HepG2 (cell line): ENCODE data around the gene WWP2. TPM values are rescaled to one million over a fixed set of nuclear protein-coding genes. Genes with fewer than 3 reads are reported as not detected.

Experiments
- ATAC-seq: fragments of 200-7000 bp; cut with Tn5 transposase; 3 replicates; pipeline ENCODE4 v1.9.1; 2020; ENCODE audit warnings: mild to moderate bottlenecking, moderate library complexity
- BruUV-seq: library from RNA; stranded (reverse); fragments of 400-500 nt; replicated peaks from 2 replicates; lab custom pipeline; 2021; lab: Mats Ljungman, UMichigan
- CTCF ChIA-PET: fragments of 300-600 bp; formaldehyde crosslinking; extraction: SDS; loops from one replicate; lab custom pipeline; 2021; ENCODE audit warnings: low total read pairs, inconsistent platforms, low intra/inter-chr PET ratio; lab: Yijun Ruan, JAX
- POLR2A ChIA-PET: fragments of 350-600 bp; sonication (Branson Sonifier 250); formaldehyde crosslinking; loops from one replicate; lab custom pipeline; 2020; ENCODE audit warnings: antibody characterized with exemption, inconsistent platforms; lab: Yijun Ruan, JAX
- DNase-seq: peaks from one replicate; pipeline ENCODE4 v3.0.0-alpha.2; 2015; ENCODE audit warnings: low spot score
- FAIRE-seq: peaks from 3 replicates; lab custom pipeline; 2011; peaks lifted over from hg19 to GRCh38; lab: Jason Lieb, UNC
- H2AFZ ChIP-seq: one replicate; pipeline ENCODE4 v1.6.1; 2011; ENCODE audit warnings: low read length, inconsistent platforms
- H3K27ac ChIP-seq: fragments of 300-600 bp; 3 replicates; pipeline ENCODE4 v1.8.0; 2011; ENCODE audit warnings: mixed run types, mild to moderate bottlenecking, mixed read lengths, low read length, inconsistent platforms; ENCODE audit not compliant: insufficient read depth; ENCODE audit errors: extremely low read length
- H3K27me3 ChIP-seq, 2 experiments: fragments of 200-600 bp in 1 of 2; 2 replicates in 1 of 2; 3 replicates in 1 of 2; pipeline versions ENCODE4 v1.6.0 to v1.8.0; 2011; ENCODE audit warnings: low read length in 2 of 2, mild to moderate bottlenecking in 2 of 2, moderate library complexity in 2 of 2, inconsistent platforms in 1 of 2; ENCODE audit not compliant: insufficient read depth in 2 of 2, control insufficient read depth in 1 of 2
- H3K36me3 ChIP-seq, 2 experiments: fragments of 200-600 bp in 1 of 2; replicated peaks in 1 of 2; 2 replicates in 1 of 2; 3 replicates in 1 of 2; pipeline versions ENCODE4 v1.5.1 to v1.8.0; 2011; ENCODE audit warnings: low read length in 2 of 2, inconsistent platforms in 1 of 2; ENCODE audit not compliant: insufficient read depth in 2 of 2, control insufficient read depth in 1 of 2
- H3K4me1 ChIP-seq: 2 replicates; pipeline ENCODE4 v1.5.1; 2012; ENCODE audit warnings: low read length, inconsistent platforms; ENCODE audit not compliant: insufficient read depth
- H3K4me2 ChIP-seq: 2 replicates; pipeline ENCODE4 v1.6.0; 2011; ENCODE audit warnings: low read depth, low read length, inconsistent platforms
- H3K4me3 ChIP-seq, 3 experiments: fragments of 200-600 bp in 1 of 3; sonication (generic), shearing (Covaris generic) in 1 of 3; replicated peaks in 1 of 3; 2 replicates each; pipeline ENCODE4 v1.5.1; 2011 to 2016; ENCODE audit warnings: low read length in 3 of 3, inconsistent platforms in 2 of 3, low read depth in 2 of 3, mild to moderate bottlenecking in 2 of 3, control low read depth in 1 of 3, mixed read lengths in 1 of 3; ENCODE audit not compliant: insufficient read depth in 1 of 3
- H3K79me2 ChIP-seq: one replicate; pipeline ENCODE4 v1.6.1; 2011; ENCODE audit warnings: low read length, inconsistent platforms; ENCODE audit not compliant: insufficient read depth
- H3K9ac ChIP-seq: 2 replicates; pipeline ENCODE4 v1.6.0; 2011; ENCODE audit warnings: mild to moderate bottlenecking, low read depth, low read length, inconsistent platforms; ENCODE audit not compliant: insufficient read depth
- H3K9me3 ChIP-seq: 2 replicates; pipeline ENCODE4 v1.5.1; 2012; ENCODE audit warnings: mild to moderate bottlenecking, low read length
- H4K20me1 ChIP-seq: 2 replicates; pipeline ENCODE4 v1.6.0; 2011; ENCODE audit warnings: inconsistent platforms, mild to moderate bottlenecking, low read length, moderate library complexity; ENCODE audit not compliant: insufficient read depth
- ASH2L ChIP-seq: fragments of 300-600, 200-600 bp; sonication (generic); IDR thresholded peaks from 2 replicates; pipeline ENCODE4 v1.7.0; 2017; ENCODE audit warnings: low read depth, mild to moderate bottlenecking, moderate library complexity, mixed read lengths, low read length; ENCODE audit not compliant: insufficient read length
- ELF3 ChIP-seq: IDR thresholded peaks from 2 replicates; pipeline ENCODE4 v1.6.1; 2016; ENCODE audit warnings: missing genetic modification reagents, missing compliant biosample characterization
- GZF1 ChIP-seq: sonication (generic); formaldehyde crosslinking; IDR thresholded peaks from 2 replicates; pipeline ENCODE4 v1.5.1; 2020; ENCODE audit warnings: mild to moderate bottlenecking, missing genetic modification reagents
- HMGXB3 ChIP-seq: sonication (generic); formaldehyde crosslinking; IDR thresholded peaks from 2 replicates; pipeline ENCODE4 v1.4.0; 2020; ENCODE audit warnings: missing genetic modification reagents, borderline replicate concordance
- KDM5B ChIP-seq: sonication (generic); formaldehyde crosslinking; IDR thresholded peaks from 2 replicates; pipeline ENCODE4 v1.4.0; 2020; ENCODE audit warnings: missing genetic modification reagents, mild to moderate bottlenecking, borderline replicate concordance
- PATZ1 ChIP-seq: sonication (generic); formaldehyde crosslinking; IDR thresholded peaks from 2 replicates; pipeline ENCODE4 v1.4.0; 2020; ENCODE audit warnings: missing genetic modification reagents
- PBX2 ChIP-seq: IDR thresholded peaks from 2 replicates; pipeline ENCODE4 v1.6.1; 2016; ENCODE audit warnings: control low read depth
- RNF2 ChIP-seq: fragments of 450-650 bp; conservative IDR thresholded peaks from 2 replicates; pipeline ENCODE4 v1.6.1; 2016; ENCODE audit warnings: low read depth
- SSRP1 ChIP-seq: IDR thresholded peaks from 2 replicates; pipeline ENCODE4 v1.6.1; 2016; ENCODE audit warnings: control low read depth
- TAF1 ChIP-seq: sonication (generic); formaldehyde crosslinking; IDR thresholded peaks from 2 replicates; pipeline ENCODE4 v1.4.0; 2020; ENCODE audit warnings: missing genetic modification reagents
- ZNF101 ChIP-seq: sonication (generic); formaldehyde crosslinking; IDR thresholded peaks from 2 replicates; pipeline ENCODE4 v1.4.0; 2020; ENCODE audit warnings: mild to moderate bottlenecking, low read depth, missing genetic modification reagents, borderline replicate concordance
- ZNF224 ChIP-seq: sonication (generic); formaldehyde crosslinking; IDR thresholded peaks from 2 replicates; pipeline ENCODE4 v1.5.0; 2020; ENCODE audit warnings: mild to moderate bottlenecking, missing genetic modification reagents
- ZNF766 ChIP-seq: sonication (generic); formaldehyde crosslinking; IDR thresholded peaks from 2 replicates; pipeline ENCODE4 v1.5.0; 2020; ENCODE audit warnings: missing genetic modification reagents, borderline replicate concordance
- ZSCAN21 ChIP-seq: sonication (generic); formaldehyde crosslinking; IDR thresholded peaks from 2 replicates; pipeline ENCODE4 v1.8.0; 2022; ENCODE audit warnings: mild to moderate bottlenecking, missing genetic modification reagents, moderate library complexity, borderline replicate concordance
- WGBS: methylation state at CpG from one replicate; pipeline ENCODE4 v1.1.6; 2017; ENCODE audit warnings: low lambda C conversion rate; 5-methylcytosine and 5-hydroxymethylcytosine counted together
- in situ Hi-C: cut with HindIII; loops from 2 replicates; pipeline ENCODE4 v1.10.0; 2017; ENCODE audit warnings: low pct_unique_long_range_greater_than_20kb; ENCODE audit not compliant: extremely low pct_ligation_motif_present
- intact Hi-C: fragments of 100-400 bp; cut with micrococcal nuclease; formaldehyde crosslinking; loops from one replicate; pipeline ENCODE4 v1.10.0; 2022; ENCODE audit not compliant: unreplicated experiment
- polyA plus RNA-seq, 8 experiments: library from polyadenylated mRNA; depleted of rRNA in 3 of 8; stranded (reverse) in 7 of 8; unstranded in 1 of 8; fragments of >200 nt; fragmentation: Illumina TruSeq in 4 of 8; extraction: Trizol in 4 of 8; gene quantifications; 2 replicates each; pipeline versions ENCODE4 v1.2.1 to v1.2.3, GENCODE V29; 2011 to 2016; ENCODE audit warnings: low read depth in 4 of 8, missing spikeins in 1 of 8, mixed read lengths in 1 of 8; ENCODE audit not compliant: insufficient read depth in 1 of 8
- total RNA-seq, 5 experiments: library from RNA; depleted of rRNA; stranded (reverse); fragments of >200 nt; fragmentation: Illumina TruSeq; extraction: Trizol; gene quantifications; 2 replicates each; pipeline ENCODE4 v1.2.3, GENCODE V29; 2016; ENCODE audit warnings: low read depth in 1 of 5

The WWP2 gene
- total and polyA plus RNA-seq, 2 of the 13 experiments (the other 11 are each of a cell fraction or from before 2014, with no cell fraction given) = 11.4 to 28.2 TPM

GRCh38 chr16:69910964-69911363 lies 148.8 kb downstream of the WWP2 start:
- Histone ChIP-seq H3K4me3 (no peak overlapping the region), H3K36me3 (peaks cover 12 to 20% of the 10 kb centered on the region in 2 experiments), H3K27ac (no peak overlapping the region)
- POLR2A ChIA-PET = no interaction called here
- in situ Hi-C loops = no loop called here
- TF ChIP-seq ZSCAN21 (CRISPR knock-in tag) = no peak
- TF ChIP-seq HMGXB3 = no peak
- no peak for TF ChIP-seq SSRP1
- TF ChIP-seq ZNF766 (CRISPR knock-in tag) = no peak
- TF ChIP-seq RNF2 = no peak
- TF ChIP-seq ZNF101 (CRISPR knock-in tag) = no peak
- no peak for TF ChIP-seq ASH2L
- no peak for TF ChIP-seq ELF3 (CRISPR knock-in tag)
- TF ChIP-seq TAF1 (CRISPR knock-in tag) = no peak
- no peak for TF ChIP-seq PATZ1 (CRISPR knock-in tag)
- TF ChIP-seq GZF1 (CRISPR knock-in tag) = no peak
- no peak for TF ChIP-seq ZNF224 (CRISPR knock-in tag)
- no peak for TF ChIP-seq KDM5B (CRISPR knock-in tag)
- no peak for TF ChIP-seq PBX2 (CRISPR knock-in tag)
- TF ChIP-seq, all 625 proteins: peak for 0
- CTCF ChIA-PET = no interaction called here
- H3K27me3 ChIP-seq = no peaks in the 10 kb centered on the region
- intact Hi-C loops = no loop called here
- H2AFZ ChIP-seq = no peak overlapping the region
- H3K79me2 ChIP-seq = no peaks in the 10 kb centered on the region
- H4K20me1 ChIP-seq = no peaks in the 10 kb centered on the region
- DNase-seq (no peak), ATAC-seq (no peak), FAIRE-seq (no peak)
- no TSS peak for BruUV-seq
- no peak overlapping the region for H3K9ac ChIP-seq
- no peak overlapping the region for H3K4me2 ChIP-seq
- no peaks in the 10 kb centered on the region for H3K4me1 ChIP-seq
- no peaks in the 10 kb centered on the region for H3K9me3 ChIP-seq
- WGBS = 93% methylated on average over 3 of the region's 3 CpGs
